ENCODE data around the gene LHX6.

Gene LHX6

GRCh38 chr9:122204055-122204454 lies 24.7 kb downstream of the LHX6 start:
- no peak for DNase-seq

GRCh38 chr9:122202111-122202510 lies 26.6 kb downstream of the LHX6 start:
- ATAC-seq (replicated peaks), result no peak
- H3K36me3 Mint-ChIP-seq (ENCODE audit: insufficient read depth), result no peaks in the 10 kb centered on the region
- no peak overlapping the region for H3K27ac Mint-ChIP-seq
- no peaks in the 10 kb centered on the region for H3K9me3 Mint-ChIP-seq
- no peak for DNase-seq
- H3K4me3 Mint-ChIP-seq, result no peak overlapping the region
- no peaks in the 10 kb centered on the region for H3K4me1 Mint-ChIP-seq (ENCODE audit: low read depth in 2 of 2)
- peaks cover 22 to 49% of the 10 kb centered on the region in 2 donors for H3K27me3 Mint-ChIP-seq

More at GRCh38 chr9:122204055-122204454, 24.7 kb downstream of the LHX6 start:
- no peak for ATAC-seq (replicated peaks)
- Mint-ChIP-seq H3K9me3 (no peaks in the 10 kb centered on the region), H3K36me3 (ENCODE audit: insufficient read depth) (no peaks in the 10 kb centered on the region), H3K4me1 (ENCODE audit: low read depth in 2 of 2) (no peaks in the 10 kb centered on the region), H3K27ac (no peak overlapping the region), H3K27me3 (peaks cover 23 to 50% of the 10 kb centered on the region in 2 donors), H3K4me3 (no peak overlapping the region)

GRCh38 chr9:122201641-122202040 lies 27.1 kb downstream of the LHX6 start:
- Mint-ChIP-seq H3K4me1 (ENCODE audit: low read depth in 2 of 2) (no peaks in the 10 kb centered on the region), H3K36me3 (ENCODE audit: insufficient read depth) (no peaks in the 10 kb centered on the region), H3K27me3 (peaks cover 21 to 46% of the 10 kb centered on the region in 2 donors), H3K27ac (no peak overlapping the region), H3K4me3 (no peak overlapping the region), H3K9me3 (no peaks in the 10 kb centered on the region)
- no peak for ATAC-seq (replicated peaks)
- no peak for DNase-seq

GRCh38 chr9:122200960-122201595 lies 27.7 kb downstream of the LHX6 start:
- Mint-ChIP-seq H3K9me3 (no peaks in the 10 kb centered on the region), H3K36me3 (ENCODE audit: insufficient read depth) (no peaks in the 10 kb centered on the region), H3K27me3 (peaks cover 21 to 40% of the 10 kb centered on the region in 2 donors), H3K4me1 (ENCODE audit: low read depth in 2 of 2) (no peaks in the 10 kb centered on the region), H3K27ac (no peak overlapping the region), H3K4me3 (no peak overlapping the region)
- DNase-seq (no peak), ATAC-seq (replicated peaks) (no peak)

GRCh38 chr9:122197882-122198281 lies 30.9 kb downstream of the LHX6 start:
- Mint-ChIP-seq H3K27ac (no peak overlapping the region), H3K4me1 (ENCODE audit: low read depth in 2 of 2) (no peaks in the 10 kb centered on the region), H3K36me3 (ENCODE audit: insufficient read depth) (no peaks in the 10 kb centered on the region), H3K9me3 (no peaks in the 10 kb centered on the region), H3K4me3 (no peak overlapping the region), H3K27me3 (peaks cover 20 to 30% of the 10 kb centered on the region in 2 donors)
- no peak for DNase-seq
- no peak for ATAC-seq (replicated peaks)

GRCh38 chr9:122197426-122197825 lies 31.3 kb downstream of the LHX6 start:
- ATAC-seq (replicated peaks) (no peak), DNase-seq (no peak)

GRCh38 chr9:122195875-122196274 lies 32.9 kb downstream of the LHX6 start:
- DNase-seq (no peak), ATAC-seq (replicated peaks) (no peak)
- Mint-ChIP-seq H3K27me3 (peaks cover 20 to 35% of the 10 kb centered on the region in 2 donors), H3K4me1 (ENCODE audit: low read depth in 2 of 2) (peaks cover 3 to 4% of the 10 kb centered on the region in 2 donors), H3K27ac (no peak overlapping the region), H3K9me3 (no peaks in the 10 kb centered on the region), H3K36me3 (ENCODE audit: insufficient read depth) (no peaks in the 10 kb centered on the region), H3K4me3 (no peak overlapping the region)

More at GRCh38 chr9:122197426-122197825, 31.3 kb downstream of the LHX6 start:
- Mint-ChIP-seq H3K4me1 (ENCODE audit: low read depth in 2 of 2) (no peaks in the 10 kb centered on the region), H3K27me3 (peaks cover 20 to 35% of the 10 kb centered on the region in 2 donors), H3K27ac (no peak overlapping the region), H3K36me3 (ENCODE audit: insufficient read depth) (no peaks in the 10 kb centered on the region), H3K9me3 (no peaks in the 10 kb centered on the region), H3K4me3 (no peak overlapping the region)

- H3K27ac Mint-ChIP-seq, result no peak overlapping the region
- no peaks in the 10 kb centered on the region for H3K36me3 Mint-ChIP-seq (ENCODE audit: insufficient read depth)
- peaks cover 3 to 4% of the 10 kb centered on the region in 2 donors for H3K4me1 Mint-ChIP-seq (ENCODE audit: low read depth in 2 of 2)
- H3K27me3 Mint-ChIP-seq, result peaks cover 16 to 30% of the 10 kb centered on the region in 2 donors
- H3K9me3 Mint-ChIP-seq, result no peaks in the 10 kb centered on the region
- DNase-seq (no peak), ATAC-seq (replicated peaks) (no peak)
- no peak overlapping the region for H3K4me3 Mint-ChIP-seq
These were observed 35.1 kb downstream of the LHX6 start for GRCh38 chr9:122193651-122194050.

- Mint-ChIP-seq H3K27ac (no peak overlapping the region), H3K9me3 (no peaks in the 10 kb centered on the region), H3K36me3 (ENCODE audit: insufficient read depth) (no peaks in the 10 kb centered on the region), H3K27me3 (peaks cover 10 to 24% of the 10 kb centered on the region in 2 donors), H3K4me1 (ENCODE audit: low read depth in 2 of 2) (peaks cover 3 to 4% of the 10 kb centered on the region in 2 donors), H3K4me3 (no peak overlapping the region)
- ATAC-seq (replicated peaks) (no peak), DNase-seq (no peak)
These were observed 35.7 kb downstream of the LHX6 start for GRCh38 chr9:122192914-122193525.

GRCh38 chr9:122192261-122192875 lies 36.4 kb downstream of the LHX6 start:
- Mint-ChIP-seq H3K4me1 (ENCODE audit: low read depth in 2 of 2) (peaks cover 3 to 4% of the 10 kb centered on the region in 2 donors), H3K27ac (no peak overlapping the region), H3K9me3 (no peaks in the 10 kb centered on the region)

GRCh38 chr9:122191584-122191983 lies 37.2 kb downstream of the LHX6 start:
- Mint-ChIP-seq H3K27ac (no peak overlapping the region), H3K4me3 (no peak overlapping the region), H3K9me3 (no peaks in the 10 kb centered on the region), H3K27me3 (peaks cover 0 to 14% of the 10 kb centered on the region in 2 donors), H3K4me1 (ENCODE audit: low read depth in 2 of 2) (peaks cover 3 to 4% of the 10 kb centered on the region in 2 donors), H3K36me3 (ENCODE audit: insufficient read depth) (no peaks in the 10 kb centered on the region)
- DNase-seq (no peak), ATAC-seq (replicated peaks) (no peak)

More at GRCh38 chr9:122192261-122192875, 36.4 kb downstream of the LHX6 start:
- ATAC-seq (replicated peaks), result no peak
- no peaks in the 10 kb centered on the region for H3K36me3 Mint-ChIP-seq (ENCODE audit: insufficient read depth)
- no peak overlapping the region for H3K4me3 Mint-ChIP-seq
- no peak for DNase-seq
- peaks cover 4 to 21% of the 10 kb centered on the region in 2 donors for H3K27me3 Mint-ChIP-seq

- H3K27ac Mint-ChIP-seq, result no peak overlapping the region
- no peak overlapping the region for H3K4me3 Mint-ChIP-seq
- no peaks in the 10 kb centered on the region for H3K9me3 Mint-ChIP-seq
- H3K36me3 Mint-ChIP-seq (ENCODE audit: insufficient read depth), result no peaks in the 10 kb centered on the region
- peaks cover 3 to 4% of the 10 kb centered on the region in 2 donors for H3K4me1 Mint-ChIP-seq (ENCODE audit: low read depth in 2 of 2)
- DNase-seq, result no peak
- ATAC-seq (replicated peaks), result no peak
- H3K27me3 Mint-ChIP-seq, result peaks cover 0 to 14% of the 10 kb centered on the region in 2 donors
These were observed 38.0 kb downstream of the LHX6 start for GRCh38 chr9:122190597-122191381.

- Mint-ChIP-seq H3K4me1 (ENCODE audit: low read depth in 2 of 2) (peaks cover 3 to 4% of the 10 kb centered on the region in 2 donors), H3K9me3 (no peaks in the 10 kb centered on the region), H3K36me3 (ENCODE audit: insufficient read depth) (no peaks in the 10 kb centered on the region), H3K4me3 (no peak overlapping the region), H3K27ac (no peak overlapping the region), H3K27me3 (peaks cover 6 to 10% of the 10 kb centered on the region in 2 donors)
- DNase-seq (no peak), ATAC-seq (replicated peaks) (no peak)
These were observed 40.4 kb downstream of the LHX6 start for GRCh38 chr9:122188369-122188768.
